ENCODE measurements around the gene GUCA1C.
A peak's percentile ranks its signal among the peaks of the same experiment; 100 is the strongest.

GUCA1C gene

DNA sequence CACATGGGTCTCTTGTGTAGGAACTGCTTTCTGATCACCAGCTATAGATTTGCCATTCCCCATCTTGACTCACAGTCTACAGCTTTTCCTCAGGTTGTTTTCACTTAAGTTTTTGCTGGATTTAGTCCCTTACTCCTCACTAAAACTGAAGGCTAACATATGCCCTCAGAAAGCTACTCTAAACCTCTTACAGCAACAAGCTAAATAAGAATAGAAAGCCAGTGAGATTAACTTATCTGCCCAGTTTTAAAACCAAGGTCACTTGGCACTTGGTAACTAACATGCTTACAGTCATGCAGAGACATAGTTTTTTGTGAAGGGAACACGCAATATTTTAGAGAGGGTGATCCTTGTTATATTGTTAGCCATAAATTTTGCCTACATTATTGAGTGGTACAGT is at the start of gene GUCA1C:
GUCA1C (minus strand) TSS at position 180 of the 400 bp plus-strand sequence; CDS start at position 63, 117 bp downstream.
- DNase-seq (ENCODE audit: low spot score), result no peak

DNA sequence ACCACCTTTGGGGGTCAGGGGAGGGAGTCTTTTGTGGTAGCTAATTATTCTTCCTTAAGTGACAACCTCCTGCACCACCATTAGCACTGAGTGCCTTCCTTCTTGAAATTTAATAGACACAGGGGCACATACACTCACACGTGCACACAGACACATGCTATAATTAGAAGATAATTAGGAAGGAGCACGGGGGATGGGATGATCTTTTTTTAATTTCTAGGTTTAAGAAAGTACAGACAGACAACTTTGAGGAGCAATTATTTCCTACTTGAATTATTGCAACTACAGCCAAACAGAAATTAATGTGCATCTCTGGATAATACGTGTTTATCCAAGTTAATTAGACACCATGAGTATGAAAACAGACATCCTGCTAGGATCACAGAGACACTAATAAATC is 44.8 kb upstream of the GUCA1C start:
- DNase-seq (ENCODE audit: low spot score), result no peak

GRCh38 chr3:108985844-108986243 is 32.2 kb upstream of the GUCA1C start:
- DNase-seq (ENCODE audit: low spot score), result no peak

- DNase-seq (ENCODE audit: low spot score), result no peak
Measured at GRCh38 chr3:108983051-108983450, 29.4 kb upstream of the GUCA1C start.

GRCh38 chr3:108976058-108976457 is 22.4 kb upstream of the GUCA1C start:
- no peak for DNase-seq (ENCODE audit: low spot score)

- DNase-seq (ENCODE audit: low spot score), result no peak
Measured at GRCh38 chr3:108973019-108973418, 19.3 kb upstream of the GUCA1C start.

GRCh38 chr3:108972482-108972881 is 18.8 kb upstream of the GUCA1C start:
- DNase-seq (ENCODE audit: low spot score), result no peak

GRCh38 chr3:108970561-108970960 is 16.9 kb upstream of the GUCA1C start:
- no peak for DNase-seq (ENCODE audit: low spot score)

DNA sequence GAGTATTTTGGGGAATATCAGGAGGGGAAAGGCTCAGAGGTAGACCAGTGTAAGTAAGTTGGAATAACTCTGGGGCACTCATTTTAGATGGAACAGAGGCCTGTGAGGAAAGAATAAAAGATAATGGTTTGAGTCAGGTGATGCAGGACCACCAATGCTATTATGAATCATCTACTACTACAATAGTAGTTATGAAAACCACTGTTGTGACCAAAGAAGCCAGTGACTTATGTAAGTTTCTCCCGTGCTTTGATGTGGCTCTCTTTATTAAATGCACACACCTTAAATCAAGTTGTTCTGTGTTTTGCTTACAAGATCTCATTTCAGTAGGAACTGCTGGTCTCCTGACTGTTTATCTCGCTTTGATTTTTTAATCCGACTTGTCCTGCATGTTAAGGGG is 13.1 kb upstream of the GUCA1C start:
- DNase-seq (ENCODE audit: low spot score), result no peak

GRCh38 chr3:108959017-108959416 is 5.3 kb upstream of the GUCA1C start:
- no peak for DNase-seq (ENCODE audit: low spot score)

GRCh38 chr3:108953210-108953609 is 469 bp downstream of the GUCA1C start:
- DNase-seq (ENCODE audit: low spot score), result no peak

- no peak for DNase-seq (ENCODE audit: low spot score)
Measured at GRCh38 chr3:108951820-108952501, 1.7 kb downstream of the GUCA1C start.

DNA sequence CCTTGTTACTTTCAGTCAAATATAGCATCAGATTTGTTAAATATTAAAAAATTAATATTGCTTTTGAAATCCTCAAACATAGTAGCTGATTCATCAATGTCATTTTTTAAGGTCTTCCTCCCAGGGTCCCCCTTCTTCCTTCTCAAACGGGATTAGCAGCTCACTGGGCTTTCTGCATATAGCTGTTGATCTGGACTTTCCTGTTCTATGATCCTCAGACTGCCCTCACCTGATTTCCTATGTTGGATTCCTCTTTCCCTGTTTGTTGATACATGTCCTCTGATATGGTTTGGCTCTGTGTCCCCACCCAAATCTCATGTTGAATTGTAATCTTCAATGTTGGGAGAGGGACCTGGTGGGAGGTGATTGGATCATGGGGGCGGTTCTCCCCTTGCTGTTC is 5.8 kb downstream of the GUCA1C start:
- no peak for DNase-seq (ENCODE audit: low spot score)

DNA sequence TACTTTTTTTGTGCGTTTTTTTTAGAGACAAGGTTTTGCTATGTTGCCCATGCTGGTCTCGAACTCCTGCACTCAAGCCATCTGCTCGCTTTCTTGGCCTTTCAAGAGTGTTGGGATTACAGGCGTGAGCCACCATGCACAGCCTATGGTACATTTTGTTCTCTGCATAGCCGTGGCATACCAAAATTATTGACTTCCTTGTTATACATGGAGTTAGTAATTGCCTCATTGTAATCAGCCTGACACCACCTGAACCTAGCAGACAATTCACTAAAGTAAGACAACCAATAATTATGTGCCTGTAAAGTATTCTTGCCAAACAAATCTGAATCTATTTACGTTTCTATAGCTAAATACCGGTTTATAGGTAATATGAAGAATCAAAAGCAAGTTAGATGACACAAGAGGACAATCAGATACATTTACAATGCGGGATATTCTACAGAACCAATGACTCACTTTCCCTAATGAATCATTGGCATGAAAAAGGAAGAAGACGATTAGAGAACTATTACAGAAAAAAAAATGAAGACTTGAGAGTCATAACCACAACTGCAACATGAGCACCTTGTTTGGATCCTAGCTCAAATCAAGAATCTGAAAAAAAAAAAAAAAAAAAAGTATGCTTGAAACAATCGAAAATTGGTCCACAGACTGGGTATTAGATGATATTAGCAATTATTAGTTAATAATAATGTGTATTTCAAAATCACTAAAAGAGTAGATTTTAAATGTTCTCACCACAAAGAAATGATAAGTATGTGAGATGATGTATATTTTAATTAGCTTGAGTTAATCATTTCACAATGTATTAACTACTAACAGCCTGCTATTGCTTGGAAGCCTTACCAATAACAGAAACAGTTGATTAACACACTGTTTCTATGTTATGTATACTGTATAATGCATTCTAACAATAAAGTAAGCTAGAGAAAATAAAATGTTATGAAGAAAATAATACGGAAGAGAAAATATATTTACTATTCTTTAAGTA is 7.1 kb downstream of the GUCA1C start:
- DNase-seq (ENCODE audit: low spot score), result no peak

DNA sequence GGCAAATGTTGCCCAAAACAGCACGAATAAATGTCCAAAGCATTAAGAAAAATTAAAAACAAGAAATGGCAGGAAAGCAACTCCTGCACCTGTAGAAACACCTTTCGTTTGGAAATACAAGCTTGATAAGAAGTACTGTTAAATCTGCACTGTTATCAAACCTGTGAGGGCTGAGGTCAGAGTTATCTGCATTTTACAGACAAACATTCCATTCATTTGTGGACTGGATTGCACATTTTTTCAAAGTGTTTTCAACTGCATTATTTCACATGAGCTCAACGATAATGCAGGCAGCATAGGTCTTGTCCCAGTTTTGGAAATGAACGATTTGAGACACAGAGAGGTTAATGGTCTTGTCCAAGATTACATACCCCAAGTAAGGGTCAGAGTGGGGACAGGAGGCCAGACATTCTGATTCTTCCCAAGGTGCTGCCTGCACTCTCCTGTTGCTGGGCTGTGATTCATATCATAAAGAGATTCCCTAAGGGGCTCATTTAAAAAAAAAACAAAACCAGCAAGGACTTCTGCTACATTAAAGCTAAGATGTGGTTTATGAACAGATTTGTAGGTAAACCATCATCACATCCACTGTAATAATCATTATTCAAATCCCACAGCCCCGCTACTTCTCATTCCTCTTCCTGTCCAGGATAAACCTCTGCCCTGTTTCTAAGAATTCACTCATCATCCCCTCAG is 13.0 kb downstream of the GUCA1C start:
- no peak for DNase-seq (ENCODE audit: low spot score)

- no peak for DNase-seq (ENCODE audit: low spot score)
Measured at GRCh38 chr3:108940166-108940565, 13.5 kb downstream of the GUCA1C start.

DNA sequence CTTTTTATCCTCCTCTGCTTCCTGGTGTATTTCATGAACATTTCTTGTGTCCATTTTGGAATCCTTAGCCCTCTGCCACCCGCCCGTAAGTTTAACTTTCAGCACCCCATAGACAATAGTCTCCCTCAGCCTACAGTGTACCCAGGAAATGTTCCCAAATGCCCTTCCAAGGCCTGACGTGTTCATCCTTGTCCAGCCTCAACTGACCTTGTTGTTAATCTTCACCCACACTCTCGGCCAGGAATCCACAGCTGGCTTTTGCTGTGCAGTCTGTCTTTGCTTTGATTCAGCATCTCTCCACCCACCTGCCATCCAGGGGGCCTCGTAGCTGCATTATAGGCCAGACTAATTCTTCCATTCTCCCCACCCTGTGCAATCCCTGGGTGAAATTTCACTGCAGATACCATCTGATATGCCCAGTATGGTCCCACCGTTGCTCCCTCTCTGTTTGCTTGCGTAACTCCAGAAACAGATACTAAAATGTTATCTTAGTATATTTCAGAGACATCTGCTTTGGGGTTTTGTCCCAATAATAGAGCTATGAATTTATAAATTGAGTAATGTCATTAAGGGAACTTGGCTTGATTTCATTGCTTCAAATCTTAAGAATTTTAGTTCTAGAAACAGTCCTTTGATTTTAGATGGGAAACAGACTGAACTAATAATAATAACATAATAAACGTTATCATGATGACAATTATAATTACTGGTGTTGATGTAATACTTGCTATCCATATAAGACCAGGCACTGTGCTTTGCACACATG is 16.6 kb downstream of the GUCA1C start:
- DNase-seq (ENCODE audit: low spot score), result no peak

DNA sequence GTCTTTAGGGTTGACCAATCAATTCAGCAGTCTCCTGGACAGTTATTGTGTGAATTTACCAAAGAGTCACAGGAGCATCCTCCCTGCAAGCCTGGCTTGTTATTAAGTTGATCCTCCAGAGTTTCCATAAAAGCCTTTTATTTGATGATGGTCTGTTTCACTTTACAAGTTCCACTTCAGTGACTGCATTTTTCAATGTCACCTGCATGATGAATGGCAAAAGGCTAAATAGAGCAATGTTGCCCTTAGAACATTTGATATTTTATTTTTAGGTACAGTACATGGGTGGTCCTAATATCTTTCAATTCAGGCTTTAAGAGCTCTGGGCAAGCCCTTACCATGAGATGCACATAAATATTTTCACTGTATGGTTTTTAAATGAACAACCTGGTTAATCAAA is 22.6 kb downstream of the GUCA1C start:
- no peak for DNase-seq (ENCODE audit: low spot score)

- no peak for DNase-seq (ENCODE audit: low spot score)
Measured at GRCh38 chr3:108918866-108919265, 34.8 kb downstream of the GUCA1C start.

DNA sequence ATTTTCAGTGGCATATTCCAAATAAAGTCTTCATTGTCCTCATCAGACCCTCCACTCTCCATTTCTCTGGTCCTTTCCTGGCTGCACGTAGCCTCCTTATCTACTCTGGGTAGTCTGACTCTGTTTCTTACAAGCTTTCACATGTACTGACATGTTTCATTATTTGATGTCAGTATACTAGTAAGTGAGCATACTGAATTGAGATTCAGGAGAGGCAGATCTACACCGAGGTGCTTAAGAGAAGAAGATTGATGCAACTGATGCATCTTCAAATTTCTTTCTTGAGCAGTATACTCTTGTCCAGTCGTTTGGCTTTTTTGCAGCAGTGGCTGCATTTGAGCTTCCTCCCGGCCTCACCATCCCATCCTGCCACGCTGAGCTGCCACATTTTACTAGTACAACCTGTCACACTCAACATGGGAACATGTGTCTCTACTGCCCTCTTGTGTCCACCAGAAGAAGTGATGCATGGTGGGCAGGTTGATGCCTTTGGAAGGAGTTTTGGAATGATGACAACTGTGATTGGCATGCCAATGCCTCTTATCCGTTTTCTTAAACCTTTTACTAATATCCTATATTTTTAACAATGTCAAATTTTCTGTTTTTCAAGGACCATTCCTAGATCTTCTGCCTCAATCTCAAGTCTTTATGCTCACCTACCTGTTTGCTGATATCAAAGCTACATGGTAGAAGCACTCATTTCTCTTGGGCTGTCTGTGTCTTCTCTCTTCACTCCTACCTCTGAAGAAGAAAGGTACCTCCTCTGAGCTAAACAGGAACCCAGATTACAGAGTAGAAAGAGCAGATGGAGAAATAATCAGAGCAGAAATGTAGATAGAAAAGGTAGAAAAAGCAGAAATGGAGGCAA is 38.7 kb downstream of the GUCA1C start:
- DNase-seq (ENCODE audit: low spot score), result peak; percentile 69

GRCh38 chr3:108909799-108910198 is 43.9 kb downstream of the GUCA1C start:
- no peak for DNase-seq (ENCODE audit: low spot score)
